ENCODE measurements around the gene SPINK13.

Gene SPINK13

GRCh38 chr5:148229840-148230239 lies 38.8 kb upstream of the SPINK13 start:
- H3K4me2 ChIP-seq (ENCODE audit: low read depth, low read length), result no peak overlapping the region
- TF ChIP-seq EZH2phosphoT487 (IDR thresholded peaks at IDR 0.05; ENCODE audit: low read length) (no peak), CTCF (IDR thresholded peaks at IDR 0.05; ENCODE audit: low read length) (no peak), EZH2 (optimal IDR thresholded peaks at IDR 0.05; ENCODE audit: low read depth, low read length) (no peak)
- no peaks in the 10 kb centered on the region for H3K9me3 ChIP-seq (replicated peaks; ENCODE audit: insufficient read depth, low read length)

GRCh38 chr5:148230240-148230639 lies 38.4 kb upstream of the SPINK13 start:
- Histone ChIP-seq H3K4me2 (ENCODE audit: low read depth, low read length) (no peak overlapping the region), H3K4me1 (ENCODE audit: low read length) (no peaks in the 10 kb centered on the region), H3K79me2 (ENCODE audit: low read length) (no peaks in the 10 kb centered on the region), H4K20me1 (ENCODE audit: insufficient read depth, low read length) (no peaks in the 10 kb centered on the region), H3K9ac (ENCODE audit: low read length) (no peak overlapping the region), H3K9me3 (replicated peaks; ENCODE audit: insufficient read depth, low read length) (no peaks in the 10 kb centered on the region), H3K36me3 (replicated peaks; ENCODE audit: insufficient read depth, low read length) (no peaks in the 10 kb centered on the region), H3K9me2 (replicated peaks; ENCODE audit: insufficient read depth, low read length) (no peaks in the 10 kb centered on the region), H3K27me3 (replicated peaks; ENCODE audit: insufficient read depth, low read length) (no peaks in the 10 kb centered on the region), H2AFZ (ENCODE audit: low read length) (no peak overlapping the region), H3K4me3 (ENCODE audit: low read length) (no peak overlapping the region), H3K27ac (ENCODE audit: low read length) (no peak overlapping the region), H3F3A (ENCODE audit: insufficient read depth, low read length) (no peaks in the 10 kb centered on the region)
- DNase-seq, result no peak
- TF ChIP-seq CTCF (IDR thresholded peaks at IDR 0.05; ENCODE audit: low read length), result no peak
- no peak for TF ChIP-seq EZH2 (optimal IDR thresholded peaks at IDR 0.05; ENCODE audit: low read depth, low read length)

More at GRCh38 chr5:148229840-148230239, 38.8 kb upstream of the SPINK13 start:
- Histone ChIP-seq H3K79me2 (ENCODE audit: low read length) (no peaks in the 10 kb centered on the region), H3K36me3 (replicated peaks; ENCODE audit: insufficient read depth, low read length) (no peaks in the 10 kb centered on the region), H4K20me1 (ENCODE audit: insufficient read depth, low read length) (no peaks in the 10 kb centered on the region), H3F3A (ENCODE audit: insufficient read depth, low read length) (no peaks in the 10 kb centered on the region), H3K27ac (ENCODE audit: low read length) (no peak overlapping the region), H3K9ac (ENCODE audit: low read length) (no peak overlapping the region), H3K4me1 (ENCODE audit: low read length) (no peaks in the 10 kb centered on the region), H2AFZ (ENCODE audit: low read length) (no peak overlapping the region), H3K27me3 (replicated peaks; ENCODE audit: insufficient read depth, low read length) (no peaks in the 10 kb centered on the region), H3K9me2 (replicated peaks; ENCODE audit: insufficient read depth, low read length) (no peaks in the 10 kb centered on the region), H3K4me3 (ENCODE audit: low read length) (no peak overlapping the region)
- DNase-seq, result no peak

GRCh38 chr5:148237785-148238417 lies 30.7 kb upstream of the SPINK13 start:
- Histone ChIP-seq H3K9me2 (replicated peaks; ENCODE audit: insufficient read depth, low read length) (no peaks in the 10 kb centered on the region), H3K4me2 (ENCODE audit: low read depth, low read length) (peak overlapping the region; percentile 41; the same call in 1 of the 2 replicates), H3K4me1 (ENCODE audit: low read length) (no peaks in the 10 kb centered on the region), H3K27me3 (replicated peaks; ENCODE audit: insufficient read depth, low read length) (no peaks in the 10 kb centered on the region), H3K27ac (ENCODE audit: low read length) (no peak overlapping the region), H3K4me3 (ENCODE audit: low read length) (no peak overlapping the region), H3K9ac (ENCODE audit: low read length) (no peak overlapping the region), H3K9me3 (replicated peaks; ENCODE audit: insufficient read depth, low read length) (no peaks in the 10 kb centered on the region), H3F3A (ENCODE audit: insufficient read depth, low read length) (no peaks in the 10 kb centered on the region), H3K36me3 (replicated peaks; ENCODE audit: insufficient read depth, low read length) (no peaks in the 10 kb centered on the region), H4K20me1 (ENCODE audit: insufficient read depth, low read length) (no peaks in the 10 kb centered on the region), H3K79me2 (ENCODE audit: low read length) (no peaks in the 10 kb centered on the region), H2AFZ (ENCODE audit: low read length) (no peak overlapping the region)
- DNase-seq, result no peak
- TF ChIP-seq EZH2phosphoT487 (IDR thresholded peaks at IDR 0.05; ENCODE audit: low read length) (no peak), EZH2 (optimal IDR thresholded peaks at IDR 0.05; ENCODE audit: low read depth, low read length) (no peak), CTCF (IDR thresholded peaks at IDR 0.05; ENCODE audit: low read length) (no peak)

Measured in MM.1S (cell line).